RWPE2 (cell line): Measurements from ENCODE around the gene CDK12.

Experiments
- ATAC-seq: fragments of 200-7000 bp; cut with Tn5 transposase; 3 replicates; pipeline ENCODE4 v1.9.1; 2021; ENCODE audit warnings: low read depth
- DNase-seq: peaks from one replicate; pipeline ENCODE4 v3.0.0-alpha.2; 2020; ENCODE audit warnings: low spot score
- H3K27ac ChIP-seq: fragments of 450-650 bp; 2 replicates; pipeline ENCODE4 v1.5.1; 2017; ENCODE audit warnings: mild to moderate bottlenecking; ENCODE audit not compliant: poor library complexity, severe bottlenecking
- H3K27me3 ChIP-seq: fragments of 250-450 bp; sonication (Bioruptor Pico); 2 replicates; pipeline ENCODE4 v1.5.1; 2021; ENCODE audit warnings: mild to moderate bottlenecking, moderate library complexity; ENCODE audit not compliant: insufficient read depth, poor library complexity, severe bottlenecking
- H3K36me3 ChIP-seq: fragments of 250-450 bp; sonication (Bioruptor Pico); 2 replicates; pipeline ENCODE4 v1.5.1; 2020; ENCODE audit warnings: low read depth, mild to moderate bottlenecking, moderate library complexity
- H3K4me1 ChIP-seq: fragments of 250-450 bp; sonication (Bioruptor Pico); 2 replicates; pipeline ENCODE4 v1.5.1; 2021; ENCODE audit warnings: mild to moderate bottlenecking, moderate library complexity; ENCODE audit not compliant: insufficient read depth, poor library complexity, severe bottlenecking
- H3K4me3 ChIP-seq: fragments of 250-450 bp; sonication (Bioruptor Pico); 2 replicates; pipeline ENCODE4 v1.5.1; 2021; ENCODE audit warnings: mild to moderate bottlenecking, moderate library complexity; ENCODE audit not compliant: severe bottlenecking
- H3K9me3 ChIP-seq: fragments of 250-450 bp; sonication (Bioruptor Pico); 2 replicates; pipeline ENCODE4 v1.5.1; 2021; ENCODE audit warnings: mild to moderate bottlenecking, moderate library complexity; ENCODE audit not compliant: severe bottlenecking
- CTCF ChIP-seq: fragments of 450-650 bp; IDR thresholded peaks from one replicate; pipeline ENCODE4 v1.5.1; 2017; ENCODE audit warnings: mild to moderate bottlenecking, moderate library complexity; ENCODE audit not compliant: poor library complexity, severe bottlenecking

CDK12 gene

DNA sequence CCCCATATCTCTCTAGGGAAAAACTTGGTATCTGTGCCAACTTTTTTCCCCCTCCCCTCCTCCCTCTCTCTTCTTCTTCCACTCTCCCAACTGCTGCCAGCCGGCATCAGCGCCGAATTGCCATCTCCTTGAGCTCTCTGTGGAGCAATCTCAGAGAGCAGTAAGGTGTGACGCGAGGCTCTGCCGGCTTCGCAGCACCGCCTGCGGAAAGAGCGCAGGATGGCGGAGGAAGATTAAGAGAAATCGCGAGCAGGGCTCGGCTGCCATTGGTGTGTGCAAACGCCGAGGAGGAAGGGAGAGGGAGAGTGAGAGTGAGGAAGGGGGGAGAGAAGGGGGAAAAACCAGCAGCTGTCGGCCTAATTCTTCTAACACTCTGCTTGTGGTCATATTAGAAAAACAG is 102.2 kb downstream of the CDK12 start:
- H3K4me3 ChIP-seq: no peak overlapping the region
- no peaks in the 10 kb centered on the region for H3K27me3 ChIP-seq

DNA sequence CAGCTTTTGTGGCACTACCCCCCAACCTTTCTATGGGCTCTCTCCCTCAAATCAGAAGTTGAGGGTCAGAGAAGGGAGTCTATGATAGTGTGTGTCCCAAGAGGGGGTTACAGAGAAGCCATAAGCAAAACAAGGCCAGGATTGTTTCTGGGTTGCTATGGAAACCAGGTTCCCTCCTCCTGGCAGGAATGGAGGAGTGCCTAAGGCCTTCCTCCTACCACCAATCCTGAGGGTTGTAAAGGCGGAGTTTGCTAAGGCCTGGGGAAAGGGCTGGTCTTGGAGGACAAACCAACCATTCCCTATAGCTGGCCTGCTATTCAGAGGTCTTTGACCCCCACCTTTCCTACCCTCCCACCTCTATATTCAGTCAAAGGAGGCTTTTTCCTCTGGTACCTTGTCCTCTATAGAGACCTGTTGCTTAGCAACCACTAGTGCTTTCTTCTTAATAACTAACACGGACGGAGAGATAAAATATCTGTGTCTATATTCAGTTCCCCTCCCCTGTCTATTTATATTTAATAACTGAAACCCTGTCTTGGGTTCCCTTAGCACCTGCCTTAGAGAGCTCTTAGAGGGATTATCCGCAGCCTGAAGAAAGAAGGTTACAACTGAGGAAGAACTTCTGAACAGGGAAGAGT is 103.0 kb downstream of the CDK12 start:
- H3K9me3 ChIP-seq: no peaks in the 10 kb centered on the region
- H3K27me3 ChIP-seq: no peaks in the 10 kb centered on the region
- H3K36me3 ChIP-seq: no peaks in the 10 kb centered on the region
- no peak for TF ChIP-seq CTCF
- no peak overlapping the region for H3K4me3 ChIP-seq
- H3K27ac ChIP-seq: no peak overlapping the region
- ATAC-seq (no peak), DNase-seq (no peak)
- H3K4me1 ChIP-seq: no peaks in the 10 kb centered on the region

More for the DNA sequence above, 102.2 kb downstream of the CDK12 start:
- no peak for ATAC-seq
- no peak for TF ChIP-seq CTCF
- DNase-seq: no peak
- no peaks in the 10 kb centered on the region for H3K9me3 ChIP-seq
- no peaks in the 10 kb centered on the region for H3K4me1 ChIP-seq
- H3K27ac ChIP-seq: no peak overlapping the region
- 0 out of 2 replicates have a peak, but pooled peaks cover 4% of the 10 kb centered on the region for H3K36me3 ChIP-seq

- no peak for DNase-seq
- Histone ChIP-seq H3K9me3 (no peaks in the 10 kb centered on the region), H3K36me3 (no peaks in the 10 kb centered on the region), H3K4me3 (no peak overlapping the region), H3K27me3 (no peaks in the 10 kb centered on the region), H3K4me1 (no peaks in the 10 kb centered on the region), H3K27ac (no peak overlapping the region)
- TF ChIP-seq CTCF: no peak
- no peak for ATAC-seq
Observed at GRCh38 chr17:39566094-39566850, 105.0 kb downstream of the CDK12 start.

- no peaks in the 10 kb centered on the region for H3K27me3 ChIP-seq
- H3K9me3 ChIP-seq: no peaks in the 10 kb centered on the region
- no peaks in the 10 kb centered on the region for H3K36me3 ChIP-seq
- H3K27ac ChIP-seq: no peak overlapping the region
- no peak for ATAC-seq
- no peak for DNase-seq
- no peaks in the 10 kb centered on the region for H3K4me1 ChIP-seq
- no peak overlapping the region for H3K4me3 ChIP-seq
- TF ChIP-seq CTCF: no peak
Observed at GRCh38 chr17:39568702-39569101, 107.4 kb downstream of the CDK12 start.

GRCh38 chr17:39569126-39569525 is 107.8 kb downstream of the CDK12 start:
- H3K36me3 ChIP-seq: no peaks in the 10 kb centered on the region
- H3K9me3 ChIP-seq: no peaks in the 10 kb centered on the region
- no peaks in the 10 kb centered on the region for H3K27me3 ChIP-seq
- ATAC-seq: no peak
- no peak overlapping the region for H3K4me3 ChIP-seq
- no peak for TF ChIP-seq CTCF
- H3K27ac ChIP-seq: no peak overlapping the region
- no peaks in the 10 kb centered on the region for H3K4me1 ChIP-seq
- no peak for DNase-seq
